Loucy (cell line): ENCODE data around the gene ABHD12.

Experiments used
- H2AFZ ChIP-seq: fragments of 200-600 bp; sonication (generic); 2 replicates; pipeline ENCODE4 v1.6.0; 2016; ENCODE audit warnings: antibody characterized with exemption, mild to moderate bottlenecking, low read length, moderate library complexity
- H3F3A ChIP-seq: fragments of 200-600 bp; 2 replicates; pipeline ENCODE4 v1.6.0; 2016; ENCODE audit warnings: antibody characterized with exemption, low read depth, mild to moderate bottlenecking
- H3K27me3 ChIP-seq: fragments of 200-600 bp; sonication (generic); 2 replicates; pipeline ENCODE4 v1.6.1; 2014; ENCODE audit warnings: low read length, mild to moderate bottlenecking; ENCODE audit not compliant: insufficient read depth, poor library complexity, severe bottlenecking
- H3K36me3 ChIP-seq: fragments of 200-600 bp; sonication (generic); 2 replicates; pipeline ENCODE4 v1.6.1; 2016; ENCODE audit warnings: low read length; ENCODE audit not compliant: insufficient read depth
- H3K4me1 ChIP-seq: fragments of 200-600 bp; sonication (generic); 2 replicates; pipeline ENCODE4 v1.5.1; 2014; ENCODE audit warnings: low read length, mild to moderate bottlenecking; ENCODE audit not compliant: insufficient read depth, poor library complexity, severe bottlenecking
- H3K4me2 ChIP-seq: fragments of 200-600 bp; sonication (generic); 2 replicates; pipeline ENCODE4 v1.6.0; 2014; ENCODE audit warnings: antibody characterized with exemption, low read length, low read depth, mild to moderate bottlenecking; ENCODE audit not compliant: poor library complexity, severe bottlenecking
- H3K4me3 ChIP-seq: fragments of 200-600 bp; sonication (generic); 2 replicates; pipeline ENCODE4 v1.5.1; 2014; ENCODE audit warnings: low read length, mild to moderate bottlenecking, mixed read lengths; ENCODE audit not compliant: poor library complexity, severe bottlenecking
- H3K79me2 ChIP-seq: fragments of 200-600 bp; sonication (generic); 2 replicates; pipeline ENCODE4 v1.6.1; 2014; ENCODE audit warnings: low read length; ENCODE audit not compliant: insufficient read depth
- H3K9ac ChIP-seq: fragments of 200-600 bp; sonication (generic); 2 replicates; pipeline ENCODE4 v1.6.0; 2014; ENCODE audit warnings: mild to moderate bottlenecking, low read depth, low read length, moderate library complexity; ENCODE audit not compliant: poor library complexity, severe bottlenecking
- H3K9me2 ChIP-seq: fragments of 200-600 bp; sonication (generic); replicated peaks from 2 replicates; pipeline ENCODE4 v1.6.1; 2016; ENCODE audit warnings: low read depth, low read length, mixed read lengths
- H3K9me3 ChIP-seq: fragments of 200-600 bp; sonication (generic); 2 replicates; pipeline ENCODE4 v1.6.1; 2014; ENCODE audit warnings: mild to moderate bottlenecking, antibody characterized with exemption, low read length, low read depth; ENCODE audit not compliant: insufficient read depth
- H4K20me1 ChIP-seq: fragments of 200-600 bp; sonication (generic); 2 replicates; pipeline ENCODE4 v1.6.0; 2014; ENCODE audit warnings: antibody characterized with exemption, low read length, mild to moderate bottlenecking; ENCODE audit not compliant: insufficient read depth, poor library complexity, severe bottlenecking
- EZH2phosphoT487 ChIP-seq: fragments of 200-600 bp; IDR thresholded peaks from 2 replicates; pipeline ENCODE4 v1.6.1; 2018; ENCODE audit warnings: antibody characterized with exemption, mild to moderate bottlenecking, moderate library complexity, borderline replicate concordance
- TF ChIP-seq, protein P1 (sequence below): fragments of 200-600 bp; sonication (generic); conservative IDR thresholded peaks from 2 replicates; pipeline ENCODE4 v1.5.1; 2014; ENCODE audit warnings: mild to moderate bottlenecking, antibody characterized with exemption, low read length

The ABHD12 gene

GRCh38 chr20:25321262-25321831 is 69.3 kb downstream of the ABHD12 start:
- H3K9ac ChIP-seq: no peak overlapping the region
- H2AFZ ChIP-seq: no peak overlapping the region
- H3K9me3 ChIP-seq: no peaks in the 10 kb centered on the region
- no peak overlapping the region for H3K4me2 ChIP-seq
- H3K36me3 ChIP-seq: peaks cover 26% of the 10 kb centered on the region; the same call in 1 of the 2 replicates
- no peaks in the 10 kb centered on the region for H3K9me2 ChIP-seq
- peaks cover 6% of the 10 kb centered on the region; the same call in 1 of the 2 replicates for H3K79me2 ChIP-seq
- no peak overlapping the region for H3K4me3 ChIP-seq
- no peaks in the 10 kb centered on the region for H3K27me3 ChIP-seq
- H3K4me1 ChIP-seq: peaks cover 8% of the 10 kb centered on the region
- no peak for TF ChIP-seq EZH2phosphoT487
- TF ChIP-seq, protein P1, sequence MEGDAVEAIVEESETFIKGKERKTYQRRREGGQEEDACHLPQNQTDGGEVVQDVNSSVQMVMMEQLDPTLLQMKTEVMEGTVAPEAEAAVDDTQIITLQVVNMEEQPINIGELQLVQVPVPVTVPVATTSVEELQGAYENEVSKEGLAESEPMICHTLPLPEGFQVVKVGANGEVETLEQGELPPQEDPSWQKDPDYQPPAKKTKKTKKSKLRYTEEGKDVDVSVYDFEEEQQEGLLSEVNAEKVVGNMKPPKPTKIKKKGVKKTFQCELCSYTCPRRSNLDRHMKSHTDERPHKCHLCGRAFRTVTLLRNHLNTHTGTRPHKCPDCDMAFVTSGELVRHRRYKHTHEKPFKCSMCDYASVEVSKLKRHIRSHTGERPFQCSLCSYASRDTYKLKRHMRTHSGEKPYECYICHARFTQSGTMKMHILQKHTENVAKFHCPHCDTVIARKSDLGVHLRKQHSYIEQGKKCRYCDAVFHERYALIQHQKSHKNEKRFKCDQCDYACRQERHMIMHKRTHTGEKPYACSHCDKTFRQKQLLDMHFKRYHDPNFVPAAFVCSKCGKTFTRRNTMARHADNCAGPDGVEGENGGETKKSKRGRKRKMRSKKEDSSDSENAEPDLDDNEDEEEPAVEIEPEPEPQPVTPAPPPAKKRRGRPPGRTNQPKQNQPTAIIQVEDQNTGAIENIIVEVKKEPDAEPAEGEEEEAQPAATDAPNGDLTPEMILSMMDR: no peak
- H3F3A ChIP-seq: no peaks in the 10 kb centered on the region
- H4K20me1 ChIP-seq: no peaks in the 10 kb centered on the region

GRCh38 chr20:25320035-25320800 is 70.4 kb downstream of the ABHD12 start:
- Histone ChIP-seq H3K9me2 (no peaks in the 10 kb centered on the region), H3K27me3 (no peaks in the 10 kb centered on the region), H2AFZ (no peak overlapping the region), H3K4me1 (peaks cover 8% of the 10 kb centered on the region), H3K79me2 (peaks cover 6% of the 10 kb centered on the region; the same call in 1 of the 2 replicates), H3K4me2 (no peak overlapping the region), H3K4me3 (no peak overlapping the region), H3F3A (no peaks in the 10 kb centered on the region), H3K9me3 (no peaks in the 10 kb centered on the region), H3K36me3 (peaks cover 26% of the 10 kb centered on the region; the same call in 1 of the 2 replicates), H4K20me1 (no peaks in the 10 kb centered on the region), H3K9ac (no peak overlapping the region)
- TF ChIP-seq EZH2phosphoT487: no peak
- TF ChIP-seq, protein P1: no peak

DNA sequence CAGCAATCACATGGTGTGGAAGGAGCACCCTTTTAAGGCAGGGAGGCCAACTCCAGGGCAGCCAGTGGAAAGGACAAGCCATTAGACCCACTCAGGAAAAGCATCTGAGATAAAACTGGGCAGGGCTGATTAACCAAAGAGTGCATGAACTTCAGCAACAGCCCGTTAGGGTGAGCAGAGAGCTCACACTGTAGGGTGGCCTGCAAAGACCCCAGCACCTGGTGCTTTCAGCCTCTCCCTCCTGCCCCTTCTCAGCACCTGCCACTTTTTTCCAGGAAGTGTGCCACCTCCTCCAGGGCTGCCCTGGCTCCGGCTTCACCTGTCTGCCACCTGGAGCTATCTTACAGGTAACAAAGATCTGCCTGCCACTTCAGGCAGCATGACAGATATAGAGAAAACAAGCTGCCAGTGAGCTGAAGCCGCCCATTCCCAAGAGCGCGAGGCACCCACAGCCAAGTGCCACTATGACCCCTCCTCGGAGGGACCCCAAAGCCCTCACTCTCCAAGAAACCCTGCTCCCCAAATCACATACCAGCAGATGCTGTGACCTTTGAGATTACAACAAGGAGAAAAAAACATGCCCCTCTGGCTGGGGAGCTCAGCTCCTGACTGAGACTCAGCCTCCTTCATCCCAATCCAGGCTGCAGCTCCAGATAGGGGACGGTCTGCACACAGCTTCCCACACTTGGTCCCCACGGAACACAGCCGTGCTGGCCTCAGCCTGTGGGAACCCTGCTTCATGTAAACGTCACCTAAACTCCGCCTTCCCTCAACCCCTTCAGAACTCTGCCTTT is 71.2 kb downstream of the ABHD12 start:
- no peak overlapping the region for H2AFZ ChIP-seq
- no peak overlapping the region for H3K4me2 ChIP-seq
- H3K4me3 ChIP-seq: no peak overlapping the region
- peaks cover 31% of the 10 kb centered on the region; the same call in 1 of the 2 replicates for H3K36me3 ChIP-seq
- no peaks in the 10 kb centered on the region for H3K27me3 ChIP-seq
- H3K9me3 ChIP-seq: no peaks in the 10 kb centered on the region
- no peaks in the 10 kb centered on the region for H3F3A ChIP-seq
- peaks cover 8% of the 10 kb centered on the region for H3K4me1 ChIP-seq
- no peak for TF ChIP-seq EZH2phosphoT487
- TF ChIP-seq, protein P1: no peak
- peaks cover 4% of the 10 kb centered on the region; the same call in 1 of the 2 replicates for H3K79me2 ChIP-seq
- no peak overlapping the region for H3K9ac ChIP-seq
- no peaks in the 10 kb centered on the region for H3K9me2 ChIP-seq
- H4K20me1 ChIP-seq: no peaks in the 10 kb centered on the region
